DOHH2 (cell line): Measurements from ENCODE around the gene IL19.

ENCODE experiments used
- H3F3A ChIP-seq: fragments of 200-600 bp; sonication (generic), shearing (Covaris generic); 2 replicates; pipeline ENCODE4 v1.6.0; 2016; ENCODE audit warnings: antibody characterized with exemption, mild to moderate bottlenecking; ENCODE audit not compliant: control insufficient read depth, insufficient read depth
- H3K27ac ChIP-seq: fragments of 200-600 bp; sonication (generic); 2 replicates; pipeline ENCODE4 v1.5.1; 2014; ENCODE audit warnings: low read depth, mild to moderate bottlenecking, low read length, moderate library complexity
- H3K27me3 ChIP-seq: fragments of 200-600 bp; sonication (generic); 2 replicates; pipeline ENCODE4 v1.6.1; 2014; ENCODE audit warnings: mild to moderate bottlenecking, low read length, mixed read lengths; ENCODE audit not compliant: control insufficient read depth
- H3K36me3 ChIP-seq: fragments of 200-600 bp; sonication (generic); 2 replicates; pipeline ENCODE4 v1.6.1; 2014; ENCODE audit warnings: mild to moderate bottlenecking, low read length, moderate library complexity, mixed read lengths; ENCODE audit not compliant: control insufficient read depth
- H3K4me1 ChIP-seq: fragments of 200-600 bp; sonication (generic); 2 replicates; pipeline ENCODE4 v1.6.1; 2014; ENCODE audit warnings: mild to moderate bottlenecking, low read length, mixed read lengths; ENCODE audit not compliant: control insufficient read depth
- H3K4me2 ChIP-seq: fragments of 200-600 bp; sonication (generic); 2 replicates; pipeline ENCODE4 v1.6.0; 2014; ENCODE audit warnings: mild to moderate bottlenecking, low read length, moderate library complexity
- H3K4me3 ChIP-seq: fragments of 200-600 bp; sonication (generic); 2 replicates; pipeline ENCODE4 v1.5.1; 2014; ENCODE audit warnings: mild to moderate bottlenecking, low read length, mixed read lengths
- H3K79me2 ChIP-seq: fragments of 200-600 bp; sonication (generic); 2 replicates; pipeline ENCODE4 v1.6.1; 2014; ENCODE audit warnings: mild to moderate bottlenecking, low read length, mixed read lengths; ENCODE audit not compliant: control insufficient read depth
- H3K9me2 ChIP-seq: fragments of 200-600 bp; sonication (generic); replicated peaks from 2 replicates; pipeline ENCODE4 v1.6.1; 2014; ENCODE audit warnings: mild to moderate bottlenecking, low read length, mixed read lengths; ENCODE audit not compliant: control insufficient read depth
- H3K9me3 ChIP-seq: fragments of 200-600 bp; sonication (generic); 2 replicates; pipeline ENCODE4 v1.6.1; 2014; ENCODE audit warnings: antibody characterized with exemption, low read length, mixed read lengths; ENCODE audit not compliant: control insufficient read depth, insufficient read depth
- H4K20me1 ChIP-seq: fragments of 200-600 bp; sonication (generic); 2 replicates; pipeline ENCODE4 v1.6.0; 2014; ENCODE audit warnings: low read depth, mild to moderate bottlenecking, antibody characterized with exemption, low read length, moderate library complexity; ENCODE audit not compliant: control insufficient read depth, insufficient read depth
- EZH2phosphoT487 ChIP-seq: fragments of 200-600 bp; sonication (generic); IDR thresholded peaks from 2 replicates; pipeline ENCODE4 v1.6.1; 2017; ENCODE audit warnings: borderline replicate concordance, mild to moderate bottlenecking, antibody characterized with exemption, low read length, moderate library complexity, mixed read lengths
- TF ChIP-seq, protein P1 (sequence below): fragments of 200-600 bp; sonication (generic); IDR thresholded peaks from one replicate; pipeline ENCODE4 v1.5.1; 2014; ENCODE audit warnings: antibody characterized with exemption, mild to moderate bottlenecking, low read depth, low read length; ENCODE audit not compliant: poor library complexity, severe bottlenecking

Gene IL19

GRCh38 chr1:206885341-206886060, 114.9 kb downstream of the IL19 start:
- Histone ChIP-seq H3K9me2 (no peaks in the 10 kb centered on the region), H3K27me3 (peaks cover 25% of the 10 kb centered on the region), H3F3A (no peaks in the 10 kb centered on the region), H3K27ac (no peak overlapping the region), H3K9me3 (no peaks in the 10 kb centered on the region), H3K36me3 (no peaks in the 10 kb centered on the region), H3K4me2 (no peak overlapping the region), H4K20me1 (no peaks in the 10 kb centered on the region), H3K4me1 (peaks cover 3% of the 10 kb centered on the region), H3K4me3 (no peak overlapping the region), H3K79me2 (no peaks in the 10 kb centered on the region)
- TF ChIP-seq EZH2phosphoT487, result no peak
- TF ChIP-seq, protein P1, sequence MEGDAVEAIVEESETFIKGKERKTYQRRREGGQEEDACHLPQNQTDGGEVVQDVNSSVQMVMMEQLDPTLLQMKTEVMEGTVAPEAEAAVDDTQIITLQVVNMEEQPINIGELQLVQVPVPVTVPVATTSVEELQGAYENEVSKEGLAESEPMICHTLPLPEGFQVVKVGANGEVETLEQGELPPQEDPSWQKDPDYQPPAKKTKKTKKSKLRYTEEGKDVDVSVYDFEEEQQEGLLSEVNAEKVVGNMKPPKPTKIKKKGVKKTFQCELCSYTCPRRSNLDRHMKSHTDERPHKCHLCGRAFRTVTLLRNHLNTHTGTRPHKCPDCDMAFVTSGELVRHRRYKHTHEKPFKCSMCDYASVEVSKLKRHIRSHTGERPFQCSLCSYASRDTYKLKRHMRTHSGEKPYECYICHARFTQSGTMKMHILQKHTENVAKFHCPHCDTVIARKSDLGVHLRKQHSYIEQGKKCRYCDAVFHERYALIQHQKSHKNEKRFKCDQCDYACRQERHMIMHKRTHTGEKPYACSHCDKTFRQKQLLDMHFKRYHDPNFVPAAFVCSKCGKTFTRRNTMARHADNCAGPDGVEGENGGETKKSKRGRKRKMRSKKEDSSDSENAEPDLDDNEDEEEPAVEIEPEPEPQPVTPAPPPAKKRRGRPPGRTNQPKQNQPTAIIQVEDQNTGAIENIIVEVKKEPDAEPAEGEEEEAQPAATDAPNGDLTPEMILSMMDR, result no peak

GRCh38 chr1:206886831-206887230, 116.3 kb downstream of the IL19 start:
- no peaks in the 10 kb centered on the region for H3K36me3 ChIP-seq

DNA sequence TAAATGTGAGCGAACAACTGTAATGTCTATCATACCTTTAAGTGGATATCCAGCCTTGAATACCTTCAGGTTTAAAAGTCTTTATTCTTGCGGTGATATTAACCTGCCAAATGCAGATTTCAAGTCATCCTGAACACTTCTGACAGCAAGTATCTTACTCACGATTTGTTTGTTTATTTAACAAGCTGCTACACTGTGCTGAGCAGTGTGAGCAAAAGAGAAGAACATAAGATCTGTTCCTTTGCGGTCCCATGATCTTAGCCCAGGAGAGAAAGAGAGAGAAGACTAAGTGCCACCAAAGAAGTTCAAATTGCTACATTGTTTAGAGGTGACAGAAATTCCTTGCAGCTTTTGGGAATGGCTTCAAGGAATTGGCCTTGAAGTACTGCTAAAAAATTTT, 117.1 kb downstream of the IL19 start:
- TF ChIP-seq, protein P1, result no peak
- no peak for TF ChIP-seq EZH2phosphoT487
- no peak overlapping the region for H3K4me2 ChIP-seq
- H4K20me1 ChIP-seq, result no peaks in the 10 kb centered on the region
- no peaks in the 10 kb centered on the region for H3K9me3 ChIP-seq
- no peaks in the 10 kb centered on the region for H3F3A ChIP-seq
- peaks cover 32% of the 10 kb centered on the region for H3K27me3 ChIP-seq
- H3K36me3 ChIP-seq, result no peaks in the 10 kb centered on the region
- H3K27ac ChIP-seq, result no peak overlapping the region
- no peaks in the 10 kb centered on the region for H3K79me2 ChIP-seq
- H3K4me1 ChIP-seq, result peaks cover 10% of the 10 kb centered on the region
- no peak overlapping the region for H3K4me3 ChIP-seq
- H3K9me2 ChIP-seq, result no peaks in the 10 kb centered on the region

More at GRCh38 chr1:206886831-206887230, 116.3 kb downstream of the IL19 start:
- Histone ChIP-seq H4K20me1 (no peaks in the 10 kb centered on the region), H3K9me2 (no peaks in the 10 kb centered on the region), H3K27me3 (peaks cover 29% of the 10 kb centered on the region), H3F3A (no peaks in the 10 kb centered on the region), H3K27ac (no peak overlapping the region), H3K79me2 (no peaks in the 10 kb centered on the region), H3K4me3 (no peak overlapping the region), H3K4me1 (peaks cover 10% of the 10 kb centered on the region), H3K4me2 (no peak overlapping the region), H3K9me3 (no peaks in the 10 kb centered on the region)
- TF ChIP-seq, protein P1, result no peak
- TF ChIP-seq EZH2phosphoT487, result no peak
